DOHH2 (cell line): ENCODE results near the gene RSAD2.

ENCODE experiments used
- H3F3A ChIP-seq: fragments of 200-600 bp; sonication (generic), shearing (Covaris generic); 2 replicates; pipeline ENCODE4 v1.6.0; 2016; ENCODE audit warnings: antibody characterized with exemption, mild to moderate bottlenecking; ENCODE audit not compliant: control insufficient read depth, insufficient read depth
- H3K27ac ChIP-seq: fragments of 200-600 bp; sonication (generic); 2 replicates; pipeline ENCODE4 v1.5.1; 2014; ENCODE audit warnings: low read depth, mild to moderate bottlenecking, low read length, moderate library complexity
- H3K27me3 ChIP-seq: fragments of 200-600 bp; sonication (generic); 2 replicates; pipeline ENCODE4 v1.6.1; 2014; ENCODE audit warnings: mild to moderate bottlenecking, low read length, mixed read lengths; ENCODE audit not compliant: control insufficient read depth
- H3K36me3 ChIP-seq: fragments of 200-600 bp; sonication (generic); 2 replicates; pipeline ENCODE4 v1.6.1; 2014; ENCODE audit warnings: mild to moderate bottlenecking, low read length, moderate library complexity, mixed read lengths; ENCODE audit not compliant: control insufficient read depth
- H3K4me1 ChIP-seq: fragments of 200-600 bp; sonication (generic); 2 replicates; pipeline ENCODE4 v1.6.1; 2014; ENCODE audit warnings: mild to moderate bottlenecking, low read length, mixed read lengths; ENCODE audit not compliant: control insufficient read depth
- H3K4me2 ChIP-seq: fragments of 200-600 bp; sonication (generic); 2 replicates; pipeline ENCODE4 v1.6.0; 2014; ENCODE audit warnings: mild to moderate bottlenecking, low read length, moderate library complexity
- H3K4me3 ChIP-seq: fragments of 200-600 bp; sonication (generic); 2 replicates; pipeline ENCODE4 v1.5.1; 2014; ENCODE audit warnings: mild to moderate bottlenecking, low read length, mixed read lengths
- H3K79me2 ChIP-seq: fragments of 200-600 bp; sonication (generic); 2 replicates; pipeline ENCODE4 v1.6.1; 2014; ENCODE audit warnings: mild to moderate bottlenecking, low read length, mixed read lengths; ENCODE audit not compliant: control insufficient read depth
- H3K9me2 ChIP-seq: fragments of 200-600 bp; sonication (generic); replicated peaks from 2 replicates; pipeline ENCODE4 v1.6.1; 2014; ENCODE audit warnings: mild to moderate bottlenecking, low read length, mixed read lengths; ENCODE audit not compliant: control insufficient read depth
- H3K9me3 ChIP-seq: fragments of 200-600 bp; sonication (generic); 2 replicates; pipeline ENCODE4 v1.6.1; 2014; ENCODE audit warnings: antibody characterized with exemption, low read length, mixed read lengths; ENCODE audit not compliant: control insufficient read depth, insufficient read depth
- H4K20me1 ChIP-seq: fragments of 200-600 bp; sonication (generic); 2 replicates; pipeline ENCODE4 v1.6.0; 2014; ENCODE audit warnings: low read depth, mild to moderate bottlenecking, antibody characterized with exemption, low read length, moderate library complexity; ENCODE audit not compliant: control insufficient read depth, insufficient read depth
- CTCF ChIP-seq: fragments of 200-600 bp; sonication (generic); IDR thresholded peaks from one replicate; pipeline ENCODE4 v1.5.1; 2014; ENCODE audit warnings: antibody characterized with exemption, mild to moderate bottlenecking, low read depth, low read length; ENCODE audit not compliant: poor library complexity, severe bottlenecking
- EZH2phosphoT487 ChIP-seq: fragments of 200-600 bp; sonication (generic); IDR thresholded peaks from 2 replicates; pipeline ENCODE4 v1.6.1; 2017; ENCODE audit warnings: borderline replicate concordance, mild to moderate bottlenecking, antibody characterized with exemption, low read length, moderate library complexity, mixed read lengths

Gene RSAD2

DNA sequence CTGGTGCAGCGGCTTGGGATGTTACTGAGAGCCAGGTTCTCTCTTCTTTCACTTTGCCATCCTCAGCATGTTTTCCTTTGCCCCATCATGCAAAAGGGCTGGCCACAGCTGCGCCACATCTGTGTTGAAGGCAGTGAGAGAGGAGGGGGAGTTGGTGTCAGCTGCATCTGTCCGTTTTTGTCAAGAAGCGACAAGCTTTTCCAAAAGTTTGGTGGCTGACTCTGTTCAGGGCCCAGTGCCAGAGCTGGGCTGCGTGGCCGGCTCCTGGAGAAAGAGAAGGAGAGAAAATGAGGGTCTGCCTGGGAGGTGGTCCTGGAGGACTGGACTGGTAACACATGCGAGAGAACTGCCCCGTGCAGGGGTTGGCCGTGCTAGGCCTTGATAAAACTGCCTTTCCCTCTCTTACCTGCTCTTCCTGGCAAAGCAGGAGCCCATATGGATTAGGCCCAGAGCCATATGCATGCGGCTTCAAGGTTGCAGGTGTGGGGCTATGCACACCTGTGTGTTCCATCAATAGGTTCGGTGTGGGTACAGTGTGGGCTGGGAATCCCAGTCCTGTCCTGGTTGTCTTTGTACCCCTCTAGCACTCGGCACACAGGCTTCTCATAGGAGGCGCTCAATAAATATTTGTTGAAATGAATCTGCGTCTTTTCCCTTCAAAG is 48.6 kb downstream of the RSAD2 start:
- Histone ChIP-seq H3K9me2 (no peaks in the 10 kb centered on the region), H3K79me2 (no peaks in the 10 kb centered on the region), H3K4me3 (no peak overlapping the region), H3F3A (no peaks in the 10 kb centered on the region), H3K4me2 (no peak overlapping the region), H3K27ac (no peak overlapping the region), H4K20me1 (no peaks in the 10 kb centered on the region), H3K27me3 (no peaks in the 10 kb centered on the region), H3K36me3 (no peaks in the 10 kb centered on the region), H3K4me1 (no peaks in the 10 kb centered on the region), H3K9me3 (no peaks in the 10 kb centered on the region)
- TF ChIP-seq CTCF (no peak), EZH2phosphoT487 (no peak)

GRCh38 chr2:6927186-6927585 is 49.6 kb downstream of the RSAD2 start:
- TF ChIP-seq EZH2phosphoT487, result no peak
- no peak for TF ChIP-seq CTCF
- Histone ChIP-seq H3K9me3 (no peaks in the 10 kb centered on the region), H3K4me2 (no peak overlapping the region), H3K4me3 (no peak overlapping the region), H3K9me2 (no peaks in the 10 kb centered on the region), H3K27me3 (no peaks in the 10 kb centered on the region), H3K4me1 (no peaks in the 10 kb centered on the region), H3K79me2 (no peaks in the 10 kb centered on the region), H3F3A (no peaks in the 10 kb centered on the region), H3K36me3 (no peaks in the 10 kb centered on the region), H3K27ac (no peak overlapping the region), H4K20me1 (no peaks in the 10 kb centered on the region)

DNA sequence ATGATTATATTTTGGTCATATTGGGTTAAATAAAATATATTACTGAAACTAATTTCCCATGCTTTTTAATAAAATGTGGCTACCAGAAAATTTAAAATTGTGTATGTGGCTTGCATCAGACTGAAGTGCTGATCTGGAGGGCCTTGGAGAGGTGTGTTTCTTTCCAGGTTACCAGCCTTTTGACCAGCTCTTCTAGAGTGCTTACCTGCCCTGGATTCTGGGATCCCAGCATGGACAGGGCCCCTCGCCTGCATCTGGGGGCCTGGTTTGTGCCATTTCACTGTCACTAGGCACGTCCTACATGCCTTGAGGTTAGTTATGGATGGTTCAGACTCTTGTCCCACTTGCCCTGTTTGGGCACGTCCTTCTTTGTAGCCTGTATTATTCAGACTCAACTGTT is 50.2 kb downstream of the RSAD2 start:
- no peak overlapping the region for H3K4me3 ChIP-seq
- TF ChIP-seq CTCF, result no peak
- no peak for TF ChIP-seq EZH2phosphoT487
- H3K9me3 ChIP-seq, result no peaks in the 10 kb centered on the region
- no peak overlapping the region for H3K27ac ChIP-seq
- H3K79me2 ChIP-seq, result no peaks in the 10 kb centered on the region
- H3K4me1 ChIP-seq, result no peaks in the 10 kb centered on the region
- no peaks in the 10 kb centered on the region for H3K27me3 ChIP-seq
- H4K20me1 ChIP-seq, result no peaks in the 10 kb centered on the region
- H3K9me2 ChIP-seq, result no peaks in the 10 kb centered on the region
- H3K36me3 ChIP-seq, result no peaks in the 10 kb centered on the region
- H3K4me2 ChIP-seq, result no peak overlapping the region
- no peaks in the 10 kb centered on the region for H3F3A ChIP-seq

GRCh38 chr2:6928452-6928851 is 50.9 kb downstream of the RSAD2 start:
- Histone ChIP-seq H4K20me1 (no peaks in the 10 kb centered on the region), H3F3A (no peaks in the 10 kb centered on the region), H3K79me2 (no peaks in the 10 kb centered on the region), H3K27me3 (no peaks in the 10 kb centered on the region), H3K9me2 (no peaks in the 10 kb centered on the region), H3K4me1 (no peaks in the 10 kb centered on the region), H3K36me3 (no peaks in the 10 kb centered on the region), H3K27ac (no peak overlapping the region), H3K9me3 (no peaks in the 10 kb centered on the region), H3K4me3 (no peak overlapping the region), H3K4me2 (no peak overlapping the region)
- no peak for TF ChIP-seq CTCF
- TF ChIP-seq EZH2phosphoT487, result no peak
